ENCODE data around the gene HOXA7.
A peak's percentile ranks its signal among the peaks of the same experiment; 100 is the strongest.

Gene HOXA7

DNA sequence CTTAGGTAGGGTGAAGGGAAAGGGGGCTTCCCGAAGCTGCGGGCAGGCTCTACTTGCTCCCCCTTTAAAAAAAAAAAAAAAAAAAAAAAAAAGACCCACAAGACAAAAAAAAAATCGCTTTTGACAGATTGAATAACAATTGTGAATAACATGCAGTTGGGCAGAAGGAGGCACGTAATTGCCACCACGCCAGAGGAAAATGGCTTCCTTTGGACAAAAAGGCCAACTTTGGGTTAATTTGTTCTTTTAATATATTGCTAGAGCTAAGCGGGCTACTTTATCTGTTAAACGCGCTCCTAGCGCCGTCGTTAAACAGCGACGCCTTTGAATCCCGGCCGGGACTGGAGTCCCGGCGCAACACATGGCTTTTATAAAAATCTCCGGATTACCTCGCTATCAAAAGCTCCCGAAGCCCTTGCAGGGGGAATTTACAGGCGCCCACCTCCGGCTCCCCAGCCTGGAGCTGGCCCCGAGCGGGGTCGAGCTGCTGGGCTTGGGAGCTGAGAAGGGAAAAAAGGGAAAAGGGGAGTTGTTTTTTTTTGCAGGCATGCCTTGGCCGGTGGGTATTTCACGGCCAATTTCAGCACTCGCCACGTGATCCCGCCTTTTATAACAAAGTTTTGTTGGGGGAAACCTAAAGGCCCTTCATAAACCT lies 27.3 kb upstream of the HOXA7 start:
- peaks cover 22% of the 10 kb centered on the region for H3K4me1 ChIP-seq (ENCODE audit: insufficient read depth, insufficient read length)
- TF ChIP-seq YY1 (IDR thresholded peaks at IDR 0.05; ENCODE audit: insufficient read depth, insufficient read length) (no peak), SUZ12 (IDR thresholded peaks at IDR 0.05; ENCODE audit: extremely low read depth, insufficient read depth, insufficient read length) (peak; percentile 78)
- no peaks in the 10 kb centered on the region for H3K9me3 ChIP-seq (ENCODE audit: insufficient read depth, low read length)
- peaks cover 100% of the 10 kb centered on the region for H3K27me3 ChIP-seq (ENCODE audit: insufficient read depth, insufficient read length)
- DNase-seq (ENCODE audit: low read depth, low spot score): no peak
- H3K36me3 ChIP-seq (ENCODE audit: insufficient read depth, insufficient read length, low read length): no peaks in the 10 kb centered on the region
- H3K9ac ChIP-seq (ENCODE audit: insufficient read length, low read depth): peak overlapping the region; percentile 18
- peak overlapping the region; percentile 23 for H3K4me3 ChIP-seq (ENCODE audit: insufficient read length, low read depth)

- no peaks in the 10 kb centered on the region for H3K36me3 ChIP-seq (ENCODE audit: insufficient read depth, insufficient read length, low read length)
- no peak for TF ChIP-seq YY1 (IDR thresholded peaks at IDR 0.05; ENCODE audit: insufficient read depth, insufficient read length)
- no peak for TF ChIP-seq ZNF274 (IDR thresholded peaks at IDR 0.05; ENCODE audit: low read depth, low read length)
- TF ChIP-seq SUZ12 (IDR thresholded peaks at IDR 0.05; ENCODE audit: extremely low read depth, insufficient read depth, insufficient read length): peak; percentile 69
- no peak for DNase-seq (ENCODE audit: low read depth, low spot score)
- H3K4me3 ChIP-seq (ENCODE audit: insufficient read length, low read depth): no peak overlapping the region
- peaks cover 100% of the 10 kb centered on the region for H3K27me3 ChIP-seq (ENCODE audit: insufficient read depth, insufficient read length)
- H3K4me1 ChIP-seq (ENCODE audit: insufficient read depth, insufficient read length): peaks cover 19% of the 10 kb centered on the region
- H3K9me3 ChIP-seq (ENCODE audit: insufficient read depth, low read length): no peaks in the 10 kb centered on the region
- H3K9ac ChIP-seq (ENCODE audit: insufficient read length, low read depth): no peak overlapping the region
These were observed 26.6 kb upstream of the HOXA7 start for GRCh38 chr7:27182861-27183681.

DNA sequence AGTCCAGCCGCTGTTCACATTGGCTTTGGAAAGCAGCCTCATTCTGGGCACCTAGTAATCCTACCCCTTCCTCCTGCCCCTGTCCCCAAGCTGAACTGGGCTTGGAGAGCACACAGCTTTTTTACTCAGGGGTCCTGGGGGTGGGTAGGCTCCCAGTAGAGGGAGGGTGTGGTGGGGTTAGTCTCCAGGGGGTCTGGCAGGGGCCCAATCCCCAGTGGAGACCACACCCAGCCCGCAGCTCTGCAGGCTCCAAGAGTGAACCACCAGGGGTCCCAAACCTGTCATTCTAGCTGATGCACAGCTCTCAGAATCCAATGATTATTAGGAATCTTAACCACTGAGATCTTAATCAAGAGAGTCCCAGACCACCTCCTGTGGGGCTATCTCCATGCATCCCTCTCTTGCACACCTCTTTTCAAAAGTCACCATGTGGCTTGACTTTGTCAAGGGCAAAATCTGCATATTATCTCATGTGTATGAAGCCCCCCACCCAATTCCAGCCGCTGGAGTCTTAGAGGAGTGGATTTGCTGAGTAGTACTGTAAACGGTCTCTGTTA lies 25.9 kb upstream of the HOXA7 start:
- TF ChIP-seq ZNF274 (IDR thresholded peaks at IDR 0.05; ENCODE audit: low read depth, low read length) (no peak), SUZ12 (IDR thresholded peaks at IDR 0.05; ENCODE audit: extremely low read depth, insufficient read depth, insufficient read length) (no peak), YY1 (IDR thresholded peaks at IDR 0.05; ENCODE audit: insufficient read depth, insufficient read length) (no peak)
- Histone ChIP-seq H3K9me3 (ENCODE audit: insufficient read depth, low read length) (no peaks in the 10 kb centered on the region), H3K36me3 (ENCODE audit: insufficient read depth, insufficient read length, low read length) (no peaks in the 10 kb centered on the region), H3K27me3 (ENCODE audit: insufficient read depth, insufficient read length) (peaks cover 100% of the 10 kb centered on the region), H3K9ac (ENCODE audit: insufficient read length, low read depth) (no peak overlapping the region), H3K4me3 (ENCODE audit: insufficient read length, low read depth) (no peak overlapping the region), H3K4me1 (ENCODE audit: insufficient read depth, insufficient read length) (peaks cover 14% of the 10 kb centered on the region)
- DNase-seq (ENCODE audit: low read depth, low spot score): no peak

- Histone ChIP-seq H3K27me3 (ENCODE audit: insufficient read depth, insufficient read length) (peaks cover 100% of the 10 kb centered on the region), H3K4me1 (ENCODE audit: insufficient read depth, insufficient read length) (peaks cover 14% of the 10 kb centered on the region), H3K36me3 (ENCODE audit: insufficient read depth, insufficient read length, low read length) (no peaks in the 10 kb centered on the region), H3K9ac (ENCODE audit: insufficient read length, low read depth) (no peak overlapping the region), H3K4me3 (ENCODE audit: insufficient read length, low read depth) (no peak overlapping the region), H3K9me3 (ENCODE audit: insufficient read depth, low read length) (no peaks in the 10 kb centered on the region)
- TF ChIP-seq SUZ12 (IDR thresholded peaks at IDR 0.05; ENCODE audit: extremely low read depth, insufficient read depth, insufficient read length): peak; percentile 27
- no peak for TF ChIP-seq ZNF274 (IDR thresholded peaks at IDR 0.05; ENCODE audit: low read depth, low read length)
- no peak for DNase-seq (ENCODE audit: low read depth, low spot score)
These were observed 25.4 kb upstream of the HOXA7 start for GRCh38 chr7:27181795-27182275.

DNA sequence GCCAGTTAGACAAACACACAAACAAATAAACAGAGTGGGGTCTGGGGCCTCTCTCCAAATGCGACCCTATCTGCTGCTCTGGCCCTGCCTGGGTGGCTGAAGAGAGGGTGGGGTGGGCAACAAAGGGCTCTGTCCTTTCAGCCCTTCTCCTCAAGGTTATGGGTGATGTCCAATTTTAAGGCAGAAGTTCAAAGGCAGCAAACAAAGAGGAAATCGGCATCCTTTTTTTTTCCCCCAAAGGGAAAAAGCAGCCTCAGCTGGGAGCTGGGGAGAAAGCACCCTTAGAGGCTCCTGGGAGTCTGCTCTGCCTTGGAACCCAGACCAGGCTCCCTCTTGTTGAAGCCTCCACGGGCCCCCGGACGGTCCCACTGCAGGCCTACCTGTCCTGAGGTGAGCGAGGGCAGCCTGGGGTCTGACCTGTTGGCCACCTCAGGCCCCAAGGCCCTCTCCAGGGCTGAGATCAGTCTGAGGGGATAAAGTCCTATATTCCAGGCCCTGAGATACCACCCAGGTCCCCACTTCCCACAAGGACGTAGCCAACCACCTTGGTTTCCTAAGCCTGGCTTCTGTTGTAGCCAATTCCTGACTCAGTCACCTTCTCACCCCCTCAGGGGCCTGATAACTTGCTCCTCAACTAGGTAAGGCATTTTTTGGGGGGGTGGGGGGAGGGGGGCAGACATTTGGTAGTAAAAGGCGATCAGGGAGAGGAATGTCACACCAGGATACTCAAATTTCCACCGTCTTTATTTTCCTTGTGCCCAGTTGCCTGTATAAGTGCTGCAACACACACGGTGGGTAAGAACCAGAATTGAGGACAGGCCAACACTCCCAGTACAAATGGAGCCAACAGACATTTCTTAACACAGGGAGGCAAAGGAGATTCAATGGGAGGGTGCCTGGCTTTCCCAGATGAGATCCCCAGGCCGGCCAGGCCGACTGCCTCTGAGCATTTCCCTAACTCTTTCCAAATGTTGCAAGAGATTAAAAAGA lies 24.3 kb upstream of the HOXA7 start:
- peaks cover 100% of the 10 kb centered on the region for H3K27me3 ChIP-seq (ENCODE audit: insufficient read depth, insufficient read length)
- H3K9ac ChIP-seq (ENCODE audit: insufficient read length, low read depth): no peak overlapping the region
- no peak for DNase-seq (ENCODE audit: low read depth, low spot score)
- TF ChIP-seq SUZ12 (IDR thresholded peaks at IDR 0.05; ENCODE audit: extremely low read depth, insufficient read depth, insufficient read length) (peak; percentile 26), ZNF274 (IDR thresholded peaks at IDR 0.05; ENCODE audit: low read depth, low read length) (no peak)
- no peak overlapping the region for H3K4me3 ChIP-seq (ENCODE audit: insufficient read length, low read depth)
- peaks cover 13% of the 10 kb centered on the region for H3K4me1 ChIP-seq (ENCODE audit: insufficient read depth, insufficient read length)
- H3K9me3 ChIP-seq (ENCODE audit: insufficient read depth, low read length): no peaks in the 10 kb centered on the region
- no peaks in the 10 kb centered on the region for H3K36me3 ChIP-seq (ENCODE audit: insufficient read depth, insufficient read length, low read length)

DNA sequence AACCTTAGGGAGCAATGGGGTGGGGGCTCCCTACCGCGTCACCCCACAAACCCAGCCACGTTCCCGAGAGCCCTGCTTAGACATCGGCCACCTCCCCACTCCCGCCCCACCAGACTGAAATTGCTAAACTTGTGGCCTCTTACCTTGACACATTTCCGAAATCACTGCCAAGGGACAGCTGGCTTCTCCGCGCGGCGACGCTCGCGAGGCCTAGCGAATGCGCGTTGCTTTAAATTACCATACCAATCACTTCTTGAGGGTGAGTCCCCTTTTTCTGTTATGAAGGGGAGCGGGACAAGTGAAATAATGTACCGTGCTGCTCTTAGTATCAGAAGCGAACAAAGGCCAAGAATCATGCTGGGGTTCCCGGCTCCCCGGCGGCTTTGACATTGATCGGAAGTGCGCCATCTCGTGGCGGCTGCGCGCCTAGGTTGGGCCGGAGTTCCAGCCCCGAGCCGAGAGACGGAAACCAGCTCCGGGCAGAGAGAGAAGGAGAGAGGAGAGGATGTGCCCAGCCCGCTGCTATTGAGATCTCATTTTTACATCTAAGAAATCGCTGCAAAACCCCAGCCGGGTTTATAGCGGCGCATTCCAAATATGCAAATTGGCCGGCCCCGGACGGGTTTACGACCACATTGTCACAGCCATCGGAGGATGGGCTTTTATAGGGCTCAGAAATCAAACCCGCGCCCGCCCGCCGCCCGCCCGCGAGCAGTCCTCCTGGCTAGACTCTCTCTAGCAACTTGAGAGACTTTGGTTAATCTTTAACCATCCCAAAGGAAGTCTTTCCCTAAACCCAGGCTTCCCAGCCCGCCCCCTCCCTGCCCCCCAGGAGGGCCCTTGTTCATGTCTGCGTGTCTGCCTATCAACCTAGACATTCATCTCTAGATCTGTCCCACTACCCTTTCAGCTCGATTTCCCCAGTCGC lies 23.3 kb upstream of the HOXA7 start:
- H3K36me3 ChIP-seq (ENCODE audit: insufficient read depth, insufficient read length, low read length): no peaks in the 10 kb centered on the region
- H3K4me3 ChIP-seq (ENCODE audit: insufficient read length, low read depth): no peak overlapping the region
- no peaks in the 10 kb centered on the region for H3K9me3 ChIP-seq (ENCODE audit: insufficient read depth, low read length)
- H3K9ac ChIP-seq (ENCODE audit: insufficient read length, low read depth): no peak overlapping the region
- H3K4me1 ChIP-seq (ENCODE audit: insufficient read depth, insufficient read length): peaks cover 11% of the 10 kb centered on the region
- TF ChIP-seq ZNF274 (IDR thresholded peaks at IDR 0.05; ENCODE audit: low read depth, low read length) (no peak), YY1 (IDR thresholded peaks at IDR 0.05; ENCODE audit: insufficient read depth, insufficient read length) (no peak), SUZ12 (IDR thresholded peaks at IDR 0.05; ENCODE audit: extremely low read depth, insufficient read depth, insufficient read length) (peak; percentile 98)
- no peak for DNase-seq (ENCODE audit: low read depth, low spot score)
- H3K27me3 ChIP-seq (ENCODE audit: insufficient read depth, insufficient read length): peaks cover 100% of the 10 kb centered on the region

Measured in NT2/D1 (cell line).